Measurements from ENCODE around the gene EVL.

Gene EVL

GRCh38 chr14:100065942-100066574 lies 836 bp downstream of the EVL start:
- peak overlapping the region; percentile 68 for H3K4me3 ChIP-seq (ENCODE audit: low read depth, low read length)
- TF ChIP-seq CTCF (IDR thresholded peaks at IDR 0.05; ENCODE audit: insufficient read depth, low read depth, low read length, missing control alignments), result no peak
- peak; percentile 95 for DNase-seq (ENCODE audit: low read depth)

GRCh38 chr14:100066962-100067361 lies 1.7 kb downstream of the EVL start:
- peak overlapping the region; percentile 68 for H3K4me3 ChIP-seq (ENCODE audit: low read depth, low read length)
- no peak for TF ChIP-seq CTCF (IDR thresholded peaks at IDR 0.05; ENCODE audit: insufficient read depth, low read depth, low read length, missing control alignments)
- peak; percentile 56 for DNase-seq (ENCODE audit: low read depth)

DNA sequence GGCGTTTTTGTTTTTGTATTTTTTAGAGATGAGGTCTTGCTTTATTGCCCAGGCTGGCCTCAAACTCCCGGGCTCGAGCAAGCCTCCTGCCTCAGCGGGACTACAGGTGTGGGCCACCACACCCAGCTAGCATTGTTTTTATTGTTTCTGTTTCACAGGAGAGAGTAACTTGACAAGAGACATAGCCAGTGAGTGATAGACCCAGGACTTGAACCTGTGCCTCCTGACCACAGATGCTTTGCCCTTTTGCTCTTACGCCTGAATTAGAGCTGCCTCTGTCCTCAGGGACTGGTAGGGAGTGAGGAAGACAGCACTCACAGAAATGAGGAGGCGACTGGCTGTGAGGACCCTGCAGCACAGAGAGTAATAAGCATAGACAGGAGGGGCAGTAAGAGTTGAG lies 2.3 kb downstream of the EVL start:
- peak overlapping the region; percentile 68 for H3K4me3 ChIP-seq (ENCODE audit: low read depth, low read length)
- no peak for TF ChIP-seq CTCF (IDR thresholded peaks at IDR 0.05; ENCODE audit: insufficient read depth, low read depth, low read length, missing control alignments)
- peak; percentile 73 for DNase-seq (ENCODE audit: low read depth)

- peak; percentile 92 for DNase-seq (ENCODE audit: low read depth)
- no peak for TF ChIP-seq CTCF (IDR thresholded peaks at IDR 0.05; ENCODE audit: insufficient read depth, low read depth, low read length, missing control alignments)
Measured at GRCh38 chr14:100067971-100068959, 3.0 kb downstream of the EVL start.

GRCh38 chr14:100069161-100069800 lies 4.1 kb downstream of the EVL start:
- no peak for TF ChIP-seq CTCF (IDR thresholded peaks at IDR 0.05; ENCODE audit: insufficient read depth, low read depth, low read length, missing control alignments)
- peak overlapping the region; percentile 68 for H3K4me3 ChIP-seq (ENCODE audit: low read depth, low read length)
- DNase-seq (ENCODE audit: low read depth), result peak; percentile 85

More at GRCh38 chr14:100067971-100068959, 3.0 kb downstream of the EVL start:
- peak overlapping the region; percentile 68 for H3K4me3 ChIP-seq (ENCODE audit: low read depth, low read length)

- H3K4me3 ChIP-seq (ENCODE audit: low read depth, low read length), result no peak overlapping the region; the same call in 1 of the 2 replicates
- DNase-seq (ENCODE audit: low read depth), result no peak
Measured at GRCh38 chr14:100070310-100070709, 5.1 kb downstream of the EVL start.

More at GRCh38 chr14:100070310-100070709, 5.1 kb downstream of the EVL start:
- no peak for TF ChIP-seq CTCF (IDR thresholded peaks at IDR 0.05; ENCODE audit: insufficient read depth, low read depth, low read length, missing control alignments)
